GM18951 (cell line): Measurements from ENCODE around the gene EIF1.
"Not testable (repeated sequence)": the region's sequence is repeated elsewhere in the genome, so short reads cannot be mapped to it uniquely, and the experiment has no call there.

ENCODE experiments used
- POLR2A ChIP-seq: IDR thresholded peaks from 4 replicates; pipeline ENCODE4 v1.6.1; 2011; ENCODE audit warnings: mild to moderate bottlenecking; ENCODE audit not compliant: insufficient read length, insufficient read depth; ENCODE audit errors: extremely low read depth
- in situ Hi-C: fragments of 300-500 bp; cut with MboI; formaldehyde crosslinking; loops from one replicate; pipeline ENCODE4 v1.12.0; 2022; ENCODE audit warnings: low sequenced_read_pairs, mixed read lengths, inconsistent platforms; ENCODE audit not compliant: unreplicated experiment

The EIF1 gene

GRCh38 chr17:41688641-41689496 lies at the start of gene EIF1:
Gene EIF1 (plus strand): TSS chr17:41688885. CDS start chr17:41689039, 154 bp downstream.
- peak; percentile 99 for TF ChIP-seq POLR2A
- in situ Hi-C loops = no loop called here

- no peak for TF ChIP-seq POLR2A
Measured at GRCh38 chr17:41638941-41639340, 49.7 kb upstream of the EIF1 start.

GRCh38 chr17:41639492-41640473 lies 48.9 kb upstream of the EIF1 start:
- TF ChIP-seq POLR2A = no peak
- in situ Hi-C loops = no loop called here

More at GRCh38 chr17:41638941-41639340, 49.7 kb upstream of the EIF1 start:
- in situ Hi-C loops = no loop called here

DNA sequence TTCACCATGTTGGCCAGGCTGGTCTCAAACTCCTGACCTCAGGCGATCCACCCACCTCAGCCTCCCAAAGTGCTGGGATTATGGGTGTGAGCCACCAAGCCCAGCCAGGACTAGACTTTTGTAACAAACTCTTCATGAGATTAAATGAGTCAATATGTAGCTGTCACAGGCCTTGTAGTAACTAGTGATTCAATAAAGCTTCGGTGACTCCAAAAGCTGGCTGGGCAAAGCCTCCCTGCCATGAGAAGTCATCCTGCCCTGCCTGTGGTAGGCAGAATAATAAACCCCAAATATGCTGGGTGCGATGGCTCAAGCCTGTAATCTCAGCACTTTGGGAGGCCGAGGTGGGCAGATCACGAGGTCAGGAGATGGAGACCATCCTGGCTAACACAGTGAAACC lies 48.1 kb upstream of the EIF1 start:
- in situ Hi-C loops = not testable (repeated sequence)

DNA sequence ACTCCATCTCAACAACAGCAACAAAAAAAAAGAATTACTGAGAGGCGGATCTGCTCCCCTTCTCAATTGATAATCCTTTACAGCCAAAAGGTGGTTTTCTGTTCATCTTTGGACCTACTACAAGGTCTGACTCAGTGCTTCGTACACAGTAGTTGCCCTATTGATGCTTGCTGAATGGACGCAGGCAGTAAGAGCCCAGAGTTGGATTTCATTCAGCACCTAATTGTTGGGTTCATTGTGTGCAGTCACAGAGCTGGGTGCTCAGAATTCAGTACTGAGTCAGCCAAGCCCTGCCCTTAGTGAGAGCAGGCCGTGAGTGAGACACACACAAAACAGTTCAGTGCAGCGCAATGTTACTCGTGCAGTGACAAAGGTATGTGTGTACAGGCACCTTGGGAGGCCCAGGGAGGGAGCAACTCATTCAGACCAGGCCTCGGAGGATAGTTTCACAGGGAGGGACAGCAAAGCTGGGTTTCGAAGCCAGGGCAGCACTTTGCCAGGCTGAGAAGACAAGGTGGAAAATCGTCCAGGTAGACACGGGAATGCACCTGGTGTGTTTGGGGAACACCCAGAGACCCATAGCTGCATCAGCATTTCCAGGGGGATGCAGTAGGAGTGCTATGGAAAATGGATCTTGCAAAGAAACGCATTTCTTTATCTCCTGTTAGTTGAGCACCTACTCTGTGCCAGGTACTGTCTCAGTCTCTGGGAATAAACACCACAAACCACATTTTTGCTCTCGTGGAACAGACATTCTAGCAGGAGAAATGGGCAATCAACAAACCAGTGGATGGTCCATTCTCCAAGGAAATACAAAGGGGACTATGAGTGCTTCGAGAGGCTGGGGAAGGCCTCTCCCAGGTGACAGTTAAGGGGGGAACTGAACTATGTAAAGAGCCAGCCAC lies 46.2 kb upstream of the EIF1 start:
- no peak for TF ChIP-seq POLR2A
- in situ Hi-C loops = no loop called here

DNA sequence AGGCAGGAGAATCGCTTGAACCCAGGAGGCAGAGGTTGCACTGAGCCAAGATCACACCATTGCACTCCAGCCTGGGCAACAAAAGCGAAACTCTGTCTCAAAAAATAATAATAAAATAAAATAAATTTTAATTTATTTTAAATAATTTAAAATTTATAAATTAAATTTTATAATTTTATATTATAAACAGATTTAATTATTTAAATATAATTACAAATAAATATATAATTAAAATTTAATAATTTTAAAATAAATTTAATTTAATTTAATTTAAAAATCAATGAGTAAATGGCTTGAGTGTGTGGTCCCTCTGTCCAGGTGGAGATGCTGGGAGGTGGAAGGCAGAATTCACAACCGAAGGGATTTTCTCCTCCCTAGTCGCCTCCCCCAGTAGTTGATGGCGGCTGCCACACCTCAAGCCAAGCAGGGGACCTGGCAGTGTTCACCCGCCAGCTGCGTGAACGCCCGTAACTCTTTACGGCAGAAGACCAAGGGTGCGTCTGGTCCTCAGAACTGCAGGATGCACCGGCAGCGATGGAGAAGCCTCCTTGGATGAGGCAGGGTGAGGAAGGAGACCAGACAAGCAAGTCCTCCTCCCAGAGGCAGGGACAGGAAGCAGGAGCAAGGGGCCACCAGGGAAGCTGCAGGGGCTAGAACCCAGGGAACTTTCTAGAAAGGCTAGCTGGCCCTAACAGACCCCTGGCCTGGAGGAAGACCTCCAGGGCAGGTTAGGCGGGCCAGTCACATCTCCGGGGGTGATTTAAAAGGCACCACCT lies 41.5 kb upstream of the EIF1 start:
- in situ Hi-C loops = no loop called here
- TF ChIP-seq POLR2A = no peak

GRCh38 chr17:41647940-41648410 lies 40.7 kb upstream of the EIF1 start:
- TF ChIP-seq POLR2A = no peak

GRCh38 chr17:41648411-41649195 lies 40.1 kb upstream of the EIF1 start:
- in situ Hi-C loops = no loop called here
- TF ChIP-seq POLR2A = no peak

More at GRCh38 chr17:41647940-41648410, 40.7 kb upstream of the EIF1 start:
- in situ Hi-C loops = no loop called here

- in situ Hi-C loops = loop anchor here (25.0 kb wide), 1 partner anchor 738 kb away; no protein-coding TSS in a partner anchor
- TF ChIP-seq POLR2A = no peak
Measured at GRCh38 chr17:41649923-41650519, 38.7 kb upstream of the EIF1 start.

GRCh38 chr17:41650794-41651624 lies 37.7 kb upstream of the EIF1 start:
- TF ChIP-seq POLR2A = no peak
- in situ Hi-C loops = loop anchor here (25.0 kb wide), 1 partner anchor 739 kb away; no protein-coding TSS in a partner anchor
